GM21723 (cell line): Measurements from ENCODE around the gene FBXL15.

Experiments used
- ATAC-seq: cut with Tn5 transposase; IDR thresholded peaks from one replicate; pipeline ENCODE4 v1.9.1; 2021; ENCODE audit warnings: mild to moderate bottlenecking, moderate library complexity; ENCODE audit not compliant: unreplicated experiment

The FBXL15 gene

DNA sequence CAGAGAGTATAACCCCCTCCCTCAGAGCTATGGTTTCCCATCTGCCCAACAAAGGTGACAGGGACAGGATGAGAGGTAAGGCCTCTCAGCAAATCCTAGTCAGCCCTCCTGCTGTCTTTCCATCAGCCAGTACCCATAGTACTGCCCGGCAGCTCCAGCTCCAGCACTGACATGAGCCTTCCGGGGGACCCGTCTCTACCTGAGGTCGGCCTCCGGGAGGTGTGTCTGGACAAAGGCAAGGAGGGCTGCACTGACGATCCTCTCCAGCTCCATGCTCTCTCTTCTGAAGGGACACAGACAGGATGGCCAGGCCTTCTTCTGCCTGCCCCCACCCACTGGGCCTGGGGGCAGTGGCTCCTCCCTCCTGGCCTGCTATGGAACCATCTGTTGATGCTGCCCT lies 4.3 kb downstream of the FBXL15 start:
- no peak for ATAC-seq

DNA sequence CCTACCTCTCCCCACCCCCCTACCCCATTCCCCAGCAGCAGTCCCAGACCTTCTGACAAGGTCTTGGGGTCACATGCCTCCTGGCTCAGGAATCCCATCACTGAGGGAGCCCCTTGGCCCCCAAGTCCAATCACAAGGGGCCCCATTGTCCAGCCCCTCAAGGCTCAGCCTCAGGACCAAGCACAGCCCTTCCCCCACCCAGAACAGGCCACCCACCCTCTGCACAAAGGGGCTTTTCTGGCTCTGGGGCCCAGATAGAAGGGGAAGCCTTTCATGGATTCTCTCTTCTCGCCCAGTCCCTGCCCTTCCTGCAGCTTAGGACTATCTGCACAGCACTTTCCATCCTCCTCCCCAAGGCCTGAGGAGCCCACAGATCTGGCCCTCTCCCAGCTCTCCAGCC lies 4.8 kb downstream of the FBXL15 start:
- ATAC-seq = no peak

DNA sequence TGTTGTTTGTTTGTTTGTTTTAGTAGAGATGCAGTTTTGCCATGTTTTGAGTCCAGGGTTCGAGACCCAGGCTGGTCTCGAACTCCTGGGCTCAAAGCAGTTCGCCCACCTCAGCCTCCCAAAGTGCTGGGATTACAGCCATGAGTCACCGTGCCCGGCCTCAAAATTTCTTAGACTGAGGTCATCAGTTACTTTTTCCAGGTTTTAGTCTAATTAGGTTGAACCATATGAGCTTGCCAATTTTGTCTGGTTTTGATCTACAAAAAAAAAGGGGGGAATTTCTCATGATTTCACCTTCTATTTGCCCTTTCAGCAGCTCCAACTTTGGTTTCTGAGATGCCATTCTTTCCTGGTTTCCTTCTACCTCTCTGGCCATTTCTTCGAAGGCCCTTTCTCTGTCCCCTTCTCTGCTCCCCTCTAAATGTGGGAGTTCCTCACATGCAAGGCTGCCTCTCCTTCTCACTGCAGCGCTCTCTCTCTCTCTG lies 6.2 kb downstream of the FBXL15 start:
- no peak for ATAC-seq

DNA sequence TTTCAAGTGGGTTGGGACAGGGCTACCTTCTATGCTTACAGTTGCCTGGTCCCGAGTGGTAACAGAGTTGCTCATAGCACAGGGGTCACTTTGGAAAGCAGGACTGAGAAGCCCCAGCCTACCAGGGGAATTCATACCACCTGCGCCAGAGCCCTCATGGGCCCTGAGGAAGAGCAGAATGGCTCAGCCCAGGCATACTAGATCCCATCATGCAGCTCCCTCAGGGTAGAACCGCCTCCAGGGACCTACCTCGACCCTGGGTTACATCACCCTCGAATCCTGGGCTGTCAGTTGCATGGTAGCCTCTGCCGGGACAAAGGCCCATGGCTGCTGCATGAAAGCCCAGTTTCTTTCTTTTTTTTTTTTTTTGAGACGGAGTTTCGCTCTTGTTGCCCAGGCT lies 8.8 kb downstream of the FBXL15 start:
- no peak for ATAC-seq

DNA sequence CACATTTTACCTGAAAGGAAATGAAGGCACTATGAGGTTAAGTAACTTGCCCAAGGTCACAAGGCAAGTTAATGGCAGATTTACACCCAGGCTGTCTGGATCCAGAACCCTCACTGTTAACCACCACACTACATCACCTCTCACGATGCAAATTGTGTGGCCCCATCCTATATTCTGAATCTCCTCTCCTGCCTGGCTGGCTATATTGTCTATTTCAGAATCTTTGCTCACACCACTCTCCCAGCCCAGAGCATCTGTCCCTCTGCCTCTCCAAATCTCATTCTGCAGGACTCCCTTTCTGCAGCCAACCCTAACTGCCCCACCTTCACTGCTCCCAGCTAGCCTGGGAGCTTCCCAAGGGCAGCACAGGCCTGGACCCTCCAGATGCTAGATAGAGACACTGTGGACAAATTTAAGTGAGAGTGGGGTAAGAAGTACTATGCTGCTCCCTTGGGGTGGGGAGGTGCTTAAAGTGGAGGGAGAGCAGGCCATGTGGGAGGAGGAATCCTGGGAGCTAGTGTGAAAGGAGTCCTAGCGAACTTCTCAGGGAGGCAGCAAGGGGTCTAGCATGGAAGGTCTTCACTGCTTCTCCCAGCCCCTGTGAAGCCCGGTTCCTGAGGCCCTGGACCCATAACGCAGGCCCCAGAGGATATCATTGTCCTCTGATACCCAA lies 11.0 kb downstream of the FBXL15 start:
- no peak for ATAC-seq

DNA sequence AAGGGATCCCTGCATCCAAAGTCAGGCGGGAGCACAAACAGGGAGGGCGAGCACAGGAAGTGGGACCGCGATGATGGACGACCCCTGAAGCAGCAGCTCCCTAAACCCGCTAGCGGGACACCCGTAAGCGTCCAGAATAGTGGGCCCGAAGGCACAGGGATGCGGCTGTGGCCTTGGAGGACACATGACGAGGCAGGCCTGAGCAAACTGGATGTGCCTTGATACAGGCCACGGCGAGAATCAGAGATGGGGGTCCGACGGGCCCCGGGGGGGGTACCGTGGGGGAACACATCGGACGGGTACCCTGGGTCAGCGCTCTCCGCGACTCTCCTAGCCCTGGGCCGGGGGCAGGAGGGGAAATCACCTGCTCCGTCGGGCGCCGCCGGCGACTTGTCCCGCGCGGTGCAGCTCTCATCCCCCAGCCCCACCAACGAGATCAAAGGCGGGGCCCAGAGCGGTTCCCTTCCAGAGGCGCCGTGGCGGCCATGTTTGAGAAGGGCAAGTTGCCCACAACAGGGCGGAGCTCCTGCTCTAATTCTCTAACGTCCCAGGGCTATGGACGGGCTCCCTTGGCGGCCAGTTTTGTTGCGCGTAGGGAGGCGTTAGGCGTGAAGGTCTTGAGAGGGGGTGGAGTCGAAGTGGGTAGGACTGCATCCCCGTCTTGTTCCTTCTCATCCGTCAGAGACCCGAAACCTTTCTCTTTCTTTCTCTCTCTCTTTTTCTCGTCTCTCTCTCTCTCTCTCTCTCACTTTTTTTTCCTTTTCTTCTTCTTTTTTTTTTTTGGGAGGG lies 11.7 kb downstream of the FBXL15 start, which contains the start of gene CUEDC2:
TSS of gene CUEDC2 (minus strand) at position 413 of the 789 bp plus-strand sequence. CDS start 7,386 bp downstream, outside the sequence.
- ATAC-seq = peak; percentile 85

DNA sequence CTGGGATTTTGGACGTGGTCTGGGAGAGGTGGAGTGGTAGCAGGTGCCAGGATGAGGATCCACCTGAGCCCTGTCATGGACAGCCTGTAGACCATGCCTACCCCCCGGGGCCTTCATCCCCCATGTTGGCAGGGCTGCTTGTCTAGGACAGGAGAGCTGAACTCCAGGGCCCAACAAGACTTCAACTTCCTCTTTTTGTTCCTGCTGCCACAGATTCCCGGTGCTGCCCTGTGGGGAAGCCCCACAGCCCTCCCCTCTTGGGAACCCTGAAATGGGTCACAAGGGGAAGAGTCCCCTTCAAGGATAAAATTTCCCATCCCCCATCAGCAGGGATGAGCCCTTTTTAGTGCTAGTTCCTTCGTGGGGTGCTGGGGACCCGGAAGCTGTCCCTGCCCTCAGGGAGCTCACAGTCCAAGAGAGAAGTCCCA lies 13.0 kb downstream of the FBXL15 start:
- no peak for ATAC-seq

DNA sequence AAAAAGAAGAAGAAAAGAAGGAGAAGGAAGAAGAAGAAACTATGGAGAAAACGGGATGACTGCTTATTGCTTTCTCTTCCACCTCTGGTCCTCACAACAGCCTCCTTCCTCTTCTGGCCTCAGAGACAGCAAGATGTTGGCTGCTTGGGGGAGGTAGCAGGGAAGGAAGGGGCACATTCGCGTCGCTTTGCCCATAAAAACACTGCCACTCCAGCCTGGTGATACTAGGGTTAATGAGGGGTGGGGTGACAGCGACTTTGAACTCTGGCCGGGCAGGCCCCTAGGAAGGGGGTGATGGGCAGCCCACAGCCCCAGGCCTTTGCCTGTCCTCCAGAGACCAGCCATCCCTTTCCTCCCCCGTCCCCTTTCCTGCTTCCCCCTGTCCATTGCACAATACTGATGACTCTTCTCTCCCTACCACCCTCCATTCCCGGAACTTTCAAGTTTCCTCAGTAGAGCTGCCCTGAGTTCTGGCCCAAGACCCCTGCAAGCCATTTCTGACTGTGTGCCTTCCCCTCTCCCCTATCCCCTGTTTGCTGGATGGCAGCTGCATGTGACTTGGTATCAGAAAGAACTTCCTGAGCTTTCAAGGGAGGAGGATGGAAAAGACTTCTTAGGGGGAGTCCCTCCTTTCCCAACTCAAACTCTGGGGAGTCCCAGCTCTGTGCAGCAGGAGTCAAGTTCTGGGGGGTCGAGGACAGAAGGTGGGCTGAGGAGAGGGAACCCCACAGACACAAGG lies 13.9 kb downstream of the FBXL15 start:
- no peak for ATAC-seq

DNA sequence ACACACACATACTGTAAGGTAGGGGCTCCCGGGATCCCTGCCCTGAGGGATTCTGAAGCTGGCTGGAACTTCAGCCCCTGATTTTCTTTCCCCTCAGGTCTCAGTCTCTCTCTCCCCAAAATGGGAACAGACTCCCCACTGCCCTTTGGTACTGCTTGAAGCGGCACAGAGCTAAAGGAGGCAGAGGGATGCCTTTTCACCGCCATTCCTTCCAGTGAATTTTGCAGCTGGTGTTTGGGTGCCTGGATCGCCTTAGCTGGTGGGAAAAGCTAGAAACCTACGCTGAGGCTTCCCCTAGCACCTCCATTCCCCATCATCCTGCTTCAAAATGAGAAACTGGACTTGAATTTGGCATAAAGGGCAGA lies 14.5 kb downstream of the FBXL15 start:
- no peak for ATAC-seq

DNA sequence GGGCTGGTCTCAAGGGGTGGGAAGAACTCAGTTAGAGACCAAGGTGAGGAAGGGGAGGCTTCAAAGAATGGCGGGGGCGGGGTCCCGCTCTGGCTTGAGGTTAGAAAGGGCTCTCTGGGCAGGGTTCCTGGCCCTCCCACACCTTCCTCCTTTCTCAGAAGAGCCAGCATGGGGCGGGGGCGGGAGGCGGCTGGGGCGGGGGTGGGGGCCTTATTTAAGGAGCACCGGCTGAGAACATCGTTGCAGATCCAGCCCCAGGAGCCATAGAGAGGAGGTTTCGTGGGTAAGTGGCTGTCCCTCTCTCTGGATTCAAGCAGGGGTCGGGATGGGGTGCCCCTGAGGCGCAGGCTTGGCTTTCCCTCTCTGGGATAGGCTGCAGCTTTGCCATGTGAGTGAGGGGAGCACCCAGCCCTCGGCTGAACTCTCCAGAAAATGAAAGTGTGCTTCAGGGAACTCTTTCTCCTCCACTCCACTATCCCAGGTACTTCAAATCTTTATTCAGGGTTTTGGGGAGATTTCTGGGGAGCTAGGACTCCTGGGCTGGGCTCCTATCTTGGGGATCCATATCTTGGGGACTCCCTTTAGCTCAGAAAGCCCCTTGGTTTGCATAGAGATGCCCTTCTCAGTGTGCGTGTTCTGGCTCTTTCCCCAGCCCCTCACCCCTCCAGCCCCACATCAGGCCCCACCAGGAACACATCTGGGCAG lies 15.0 kb downstream of the FBXL15 start:
- ATAC-seq = no peak

DNA sequence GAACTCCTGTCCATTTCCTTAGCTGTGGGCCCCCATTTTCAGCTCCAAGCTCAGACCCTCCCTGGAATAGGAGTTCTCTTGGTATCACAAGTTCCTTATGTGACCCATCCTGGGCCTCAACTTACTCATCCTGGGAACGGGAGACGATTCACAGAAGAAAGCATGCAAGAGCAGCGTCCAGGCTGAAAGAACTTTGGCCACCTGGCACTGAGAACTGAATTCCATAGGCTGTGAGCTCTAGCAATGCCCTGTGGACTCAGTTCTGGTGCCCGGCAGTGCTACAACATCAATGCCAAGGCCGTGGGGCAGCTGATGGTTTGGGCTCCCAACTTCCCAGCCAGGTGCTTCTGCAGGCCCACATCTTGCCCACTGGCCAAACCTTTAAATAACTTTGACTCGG lies 15.7 kb downstream of the FBXL15 start:
- no peak for ATAC-seq

DNA sequence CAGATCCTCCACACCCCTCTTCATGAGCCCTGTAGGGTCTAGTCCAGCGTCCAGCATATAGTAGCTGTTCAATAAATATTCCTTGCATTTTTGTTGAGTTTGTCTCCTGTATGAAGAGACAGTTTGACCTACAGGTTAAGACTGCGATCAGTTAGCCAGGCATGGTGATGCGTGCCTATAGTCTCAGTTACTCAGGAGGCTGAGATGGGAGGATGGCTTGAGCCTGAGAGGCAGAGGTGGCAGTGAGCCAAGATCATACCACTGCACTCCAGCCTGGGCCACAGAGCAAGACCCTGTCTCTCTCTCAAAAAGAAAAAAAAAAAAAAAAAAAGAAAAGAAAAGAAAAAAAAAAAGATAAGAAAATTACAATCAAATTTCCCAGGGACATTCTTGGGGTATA lies 16.9 kb downstream of the FBXL15 start:
- no peak for ATAC-seq

DNA sequence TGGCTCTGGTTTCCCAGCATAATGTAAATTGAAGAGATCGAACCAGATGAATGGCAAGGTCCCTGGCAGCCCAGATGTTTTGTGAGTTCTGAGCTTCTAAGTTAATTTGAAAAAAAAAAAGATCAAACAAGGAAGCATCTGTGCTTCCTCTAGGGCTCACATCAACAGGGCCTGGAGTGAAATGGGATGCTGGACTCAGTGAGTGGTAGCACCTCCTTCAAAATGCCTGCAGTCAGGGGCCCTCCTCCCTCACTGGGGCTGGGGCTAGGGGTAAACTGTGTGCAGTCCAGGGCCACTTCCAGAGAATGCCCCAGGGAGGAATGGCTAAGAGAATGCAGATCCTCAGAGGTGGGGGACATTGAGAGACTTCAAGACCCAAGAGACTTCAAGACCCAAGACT lies 17.7 kb downstream of the FBXL15 start:
- no peak for ATAC-seq

DNA sequence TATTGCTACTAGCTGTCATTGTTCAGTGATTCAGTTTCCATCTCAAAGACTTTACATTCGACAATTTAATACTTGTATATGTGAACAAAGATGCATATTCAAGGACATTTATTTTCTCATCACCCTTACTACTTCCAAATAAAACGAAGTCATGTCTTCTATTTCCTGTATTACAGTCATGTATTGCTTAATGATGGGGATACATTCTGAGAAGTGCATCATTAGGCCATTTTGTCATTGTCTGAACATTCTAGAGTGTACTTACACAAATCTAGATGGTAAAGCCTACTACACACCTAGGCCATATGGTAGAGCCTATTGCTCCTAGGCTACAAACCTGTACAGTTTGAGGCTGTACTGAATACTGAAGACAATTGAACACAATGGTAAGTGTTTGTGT lies 24.2 kb downstream of the FBXL15 start:
- no peak for ATAC-seq

DNA sequence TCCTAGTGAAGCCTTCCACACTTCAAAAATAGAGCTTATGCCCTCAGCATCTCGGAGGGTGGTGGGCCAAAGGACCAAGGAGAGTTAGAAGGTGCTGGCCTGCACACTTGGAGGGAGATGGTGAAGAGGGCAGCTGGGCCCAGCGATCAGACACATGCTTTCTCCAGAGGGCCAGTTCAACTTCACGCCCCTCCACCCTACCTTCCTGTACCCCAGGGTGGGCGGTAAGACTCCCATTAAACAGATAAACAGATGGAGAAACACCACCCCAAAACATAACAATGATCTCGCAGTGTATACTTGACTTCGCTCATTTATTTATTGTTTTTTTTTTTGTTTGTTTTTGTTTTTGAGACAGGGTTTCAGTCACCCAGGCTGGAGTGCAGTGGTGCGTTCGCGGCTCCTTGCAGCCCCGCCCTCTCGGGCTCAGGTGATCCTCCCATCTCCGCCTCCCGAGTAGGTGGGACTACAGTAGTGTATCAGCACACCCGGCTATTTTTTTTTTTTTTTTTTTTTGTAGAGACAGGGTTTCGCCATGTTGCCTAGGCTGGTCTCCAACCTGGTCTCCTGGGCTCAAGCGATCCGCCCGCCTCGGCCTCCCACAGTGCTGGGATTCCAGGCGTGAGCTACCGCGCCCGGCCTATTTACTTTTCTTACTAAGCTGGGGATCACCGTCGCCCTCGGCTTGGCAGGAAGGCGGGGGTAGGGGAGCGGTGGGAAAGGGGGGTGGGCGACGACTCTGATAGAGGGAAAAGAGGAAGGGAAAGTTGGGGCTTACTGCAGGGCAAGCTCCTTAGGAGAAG lies 28.9 kb downstream of the FBXL15 start:
- ATAC-seq = peak; percentile 67

DNA sequence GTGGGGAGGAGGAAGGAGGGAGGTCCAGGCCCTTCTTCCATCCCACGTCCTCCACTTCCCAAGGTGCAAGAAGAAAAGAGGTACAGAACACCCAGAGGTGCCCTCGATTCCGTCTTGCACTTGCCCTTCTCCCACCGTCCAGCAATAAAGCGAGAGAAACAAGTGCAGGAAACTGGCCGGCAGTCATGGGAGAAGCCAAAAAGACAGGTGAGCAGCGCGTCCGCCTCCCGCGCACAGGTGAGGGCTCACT lies 29.4 kb downstream of the FBXL15 start:
- no peak for ATAC-seq

DNA sequence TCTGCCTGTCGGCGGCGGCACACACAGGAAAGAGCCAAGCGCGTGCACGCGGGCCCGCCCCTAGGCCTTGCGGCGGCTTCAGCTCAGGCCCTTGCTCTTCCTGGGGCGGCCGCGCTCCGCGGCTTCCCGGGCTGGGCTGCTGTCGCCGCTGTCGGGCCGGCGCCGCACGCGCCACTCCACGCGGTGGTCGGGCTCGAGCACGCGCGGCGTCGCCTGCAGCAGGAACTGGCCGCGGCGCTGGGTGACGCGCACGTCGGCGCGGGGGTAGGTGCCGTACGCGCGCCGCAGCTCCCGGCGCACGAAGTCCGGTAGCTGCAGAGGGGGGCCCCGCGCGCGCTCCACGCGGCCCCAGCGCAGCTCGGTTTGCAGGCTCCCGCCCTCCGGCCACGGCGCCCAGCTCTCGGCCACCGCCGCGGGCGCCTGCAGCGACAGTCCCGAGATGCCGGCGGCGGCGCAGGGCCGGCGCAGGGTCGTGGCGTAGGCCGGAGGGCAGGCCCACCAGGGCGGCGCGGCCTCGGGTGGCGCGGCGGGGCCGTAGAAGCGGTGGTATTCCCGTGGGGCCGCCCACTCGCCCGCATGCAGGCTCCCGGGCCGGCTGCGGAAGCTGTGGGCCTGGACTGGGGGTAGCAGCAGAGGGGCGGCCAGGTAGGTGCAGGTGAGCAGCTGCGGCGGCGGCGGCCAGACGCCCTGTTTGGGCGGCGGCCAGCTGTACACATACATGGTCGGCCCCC lies 29.9 kb downstream of the FBXL15 start:
- ATAC-seq = peak; percentile 68

DNA sequence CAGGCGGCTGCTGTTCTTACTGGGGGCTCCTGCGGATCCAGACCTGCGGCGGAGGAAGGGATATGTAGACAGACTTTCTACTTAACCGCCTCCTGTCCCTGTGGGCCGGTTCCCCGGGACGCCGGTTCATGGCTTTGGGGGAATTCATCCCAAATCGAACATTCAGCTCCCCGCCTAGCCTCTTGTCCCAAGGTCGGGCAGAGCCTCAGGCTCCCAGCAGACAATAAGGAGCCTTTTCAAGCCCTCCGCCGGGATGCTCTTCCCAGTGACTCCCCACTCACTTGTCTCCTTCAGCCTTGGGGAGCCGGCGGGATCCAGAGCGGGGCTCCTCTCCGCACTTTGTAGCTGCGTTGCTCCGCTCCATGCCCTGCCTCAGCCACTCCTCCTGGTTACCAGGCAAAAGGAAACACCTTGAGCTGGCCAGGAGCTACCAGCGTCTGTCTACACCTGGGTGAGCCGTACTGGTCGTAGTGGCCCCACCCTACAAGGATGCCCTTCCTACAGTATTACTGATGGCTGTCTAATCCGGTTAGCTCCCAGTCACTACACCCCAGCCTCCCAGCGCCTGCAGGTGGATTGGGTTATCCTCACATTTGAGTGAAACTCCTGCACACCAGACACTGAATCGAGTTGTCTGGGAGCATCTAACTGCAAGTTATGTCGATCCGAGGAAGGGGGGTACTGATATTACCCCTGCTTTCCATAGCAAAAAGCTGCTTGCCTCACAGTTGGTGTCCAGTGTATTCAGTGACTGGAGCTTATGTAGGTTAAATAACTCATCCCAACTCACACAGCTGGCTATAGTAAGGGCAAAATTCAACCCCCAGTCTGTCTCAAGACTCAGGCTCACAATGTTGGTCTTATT lies 30.7 kb downstream of the FBXL15 start, which contains the start of gene C10orf95:
TSS of gene C10orf95 (minus strand) at position 439 of the 865 bp plus-strand sequence. CDS start 450 bp downstream, outside the sequence.
- no peak for ATAC-seq
